SH-SY5Y (cell line): ENCODE results near the gene LAGE3.

ENCODE experiments used
- GATA2 ChIP-seq: IDR thresholded peaks from 2 replicates; pipeline ENCODE4 v1.6.1; 2011; ENCODE audit warnings: mild to moderate bottlenecking, low read depth, low read length
- GATA3 ChIP-seq: IDR thresholded peaks from 2 replicates; pipeline ENCODE4 v1.6.1; 2011; ENCODE audit warnings: low read depth, mild to moderate bottlenecking, low read length, moderate library complexity

GRCh38 chrX:154516656-154517100 is 37.6 kb upstream of the LAGE3 start:
- TF ChIP-seq GATA3 = no peak
- TF ChIP-seq GATA2 = no peak
